Hepatic stellate cell (primary cell): ENCODE results near the gene CALCOCO1.
A peak's percentile ranks its signal among the peaks of the same experiment; 100 is the strongest.

Experiments used
- DNase-seq: peaks from one replicate; pipeline ENCODE4 v3.0.0; 2011; ENCODE audit warnings: low spot score

CALCOCO1 gene

DNA sequence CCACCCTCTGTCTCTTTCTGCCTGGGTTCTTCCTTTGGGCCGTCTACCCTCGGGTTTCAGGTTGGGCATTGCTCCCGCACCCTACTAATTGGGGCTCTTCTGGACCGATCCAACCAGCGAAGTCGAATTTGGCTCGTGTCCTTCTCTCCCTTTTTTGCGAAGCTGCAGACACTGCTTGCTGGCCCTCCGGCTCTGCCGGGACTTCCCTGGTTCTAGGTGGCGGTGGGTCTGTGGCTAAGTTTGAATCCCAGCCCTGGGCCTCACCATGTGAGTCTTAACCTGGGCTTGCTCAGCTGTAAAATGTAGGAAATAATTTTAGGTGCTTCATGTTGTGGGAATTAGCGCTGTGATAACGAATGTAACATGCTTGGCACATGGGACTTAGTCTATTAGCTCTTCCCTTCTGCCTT, 24.9 kb upstream of the CALCOCO1 start:
- no peak for DNase-seq

DNA sequence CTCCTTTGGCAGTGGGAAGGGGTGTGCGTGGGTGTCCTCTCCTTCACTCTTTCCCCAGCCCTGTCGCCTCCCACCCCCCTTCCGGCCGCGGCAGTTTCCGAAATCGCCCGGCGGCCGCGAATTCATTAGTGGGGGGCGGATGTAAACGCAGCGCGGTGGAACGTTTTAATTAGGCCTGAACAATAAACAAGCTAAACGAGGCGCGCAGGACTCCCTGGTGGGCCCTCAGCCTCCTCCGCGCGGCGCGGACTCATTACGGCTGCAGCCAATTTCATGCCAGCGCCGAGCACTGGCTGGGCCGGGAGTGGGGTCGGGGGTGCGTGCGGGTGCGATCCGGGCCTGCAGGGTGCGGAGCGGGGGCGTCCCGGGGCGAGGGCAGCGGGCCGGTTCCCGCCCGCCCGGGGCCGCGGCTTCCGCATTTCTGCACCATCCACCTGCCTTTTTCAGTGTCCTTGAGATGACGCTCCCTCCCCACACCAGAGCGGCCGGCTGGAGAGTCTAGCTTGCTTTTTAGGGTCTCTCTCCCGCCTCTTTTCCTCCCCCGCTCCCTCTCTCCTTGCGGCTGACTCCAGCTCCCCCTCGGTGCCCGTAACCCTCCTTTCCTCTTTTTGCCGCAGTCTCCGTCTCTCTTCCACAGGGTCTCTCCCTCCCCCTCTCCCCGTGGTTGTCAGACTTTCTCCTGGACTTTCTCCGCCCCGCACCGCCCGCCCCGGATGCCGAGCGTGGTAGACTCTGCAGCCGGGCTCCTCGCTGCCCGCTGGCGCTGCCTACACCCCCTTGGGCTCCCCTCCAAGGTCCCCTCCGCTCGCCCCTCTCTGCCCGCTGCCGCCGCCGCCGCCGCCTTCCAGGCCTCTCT, 24.3 kb upstream of the CALCOCO1 start, which contains the start of gene CISTR:
CISTR (minus strand) TSS at position 644 of the 856 bp plus-strand sequence.
- DNase-seq = no peak

DNA sequence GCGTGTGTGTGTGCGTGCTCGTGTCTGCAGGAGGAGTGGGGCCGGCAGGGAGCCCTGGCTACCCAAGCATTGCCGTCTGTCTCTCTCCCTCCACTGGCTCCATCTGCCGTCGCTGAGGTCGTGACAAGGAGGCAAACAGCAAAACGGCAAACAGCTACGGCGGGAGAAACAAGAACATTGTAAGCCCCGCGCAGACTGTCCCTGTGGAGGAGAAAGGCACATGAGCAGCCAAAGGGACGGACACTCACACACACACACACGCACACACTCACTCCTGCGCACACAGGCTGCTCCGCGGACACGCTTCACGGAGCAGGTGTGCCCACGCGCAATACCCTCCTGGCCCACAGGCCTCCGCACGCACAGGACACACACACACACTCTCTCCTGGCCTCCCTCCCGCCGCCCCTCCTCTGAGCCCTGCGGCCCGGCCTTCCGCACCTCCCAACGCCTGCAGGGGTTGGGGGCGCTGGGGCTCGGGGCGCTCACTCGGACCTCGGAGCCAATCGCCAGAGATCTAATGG, 23.6 kb upstream of the CALCOCO1 start:
- DNase-seq = no peak

DNA sequence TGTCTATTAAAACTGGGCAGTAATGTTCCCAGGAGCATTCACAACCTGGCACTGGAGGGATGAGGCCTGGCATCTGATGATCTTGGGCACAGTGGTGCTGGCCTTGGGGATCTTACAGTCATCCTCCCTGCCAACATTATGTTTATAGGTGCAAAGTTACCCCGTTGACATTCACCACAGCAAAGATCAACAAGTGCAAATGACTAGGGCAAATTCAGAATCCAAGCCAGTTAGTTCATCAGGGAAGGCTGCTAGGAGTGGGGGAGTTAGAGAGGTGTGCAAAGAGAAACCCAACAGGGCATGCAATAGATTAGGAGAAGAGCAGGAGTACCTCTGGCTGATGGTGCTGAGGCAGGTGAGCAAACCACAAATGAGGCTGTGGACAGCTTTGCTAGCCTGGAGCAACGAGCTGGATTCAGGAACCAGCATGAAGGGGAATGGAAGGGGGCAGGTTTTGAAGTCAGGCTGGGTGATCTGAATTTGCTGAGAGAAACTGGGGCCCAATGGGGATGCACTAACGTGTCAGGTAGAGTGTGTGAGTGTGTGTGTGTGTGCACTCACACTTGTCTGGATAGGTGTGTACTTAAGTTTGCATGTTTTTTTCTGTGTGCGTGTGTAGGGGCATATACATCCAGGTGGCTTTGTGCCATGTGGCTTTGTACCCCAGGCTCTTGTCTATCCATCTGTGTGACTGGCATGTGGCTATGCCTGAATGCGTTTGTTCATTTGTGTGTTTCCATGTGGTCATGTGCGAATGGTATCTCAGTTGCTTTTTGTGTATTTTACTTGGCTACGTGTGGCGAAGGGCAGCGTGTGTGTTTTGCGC, 22.9 kb upstream of the CALCOCO1 start:
- no peak for DNase-seq

DNA sequence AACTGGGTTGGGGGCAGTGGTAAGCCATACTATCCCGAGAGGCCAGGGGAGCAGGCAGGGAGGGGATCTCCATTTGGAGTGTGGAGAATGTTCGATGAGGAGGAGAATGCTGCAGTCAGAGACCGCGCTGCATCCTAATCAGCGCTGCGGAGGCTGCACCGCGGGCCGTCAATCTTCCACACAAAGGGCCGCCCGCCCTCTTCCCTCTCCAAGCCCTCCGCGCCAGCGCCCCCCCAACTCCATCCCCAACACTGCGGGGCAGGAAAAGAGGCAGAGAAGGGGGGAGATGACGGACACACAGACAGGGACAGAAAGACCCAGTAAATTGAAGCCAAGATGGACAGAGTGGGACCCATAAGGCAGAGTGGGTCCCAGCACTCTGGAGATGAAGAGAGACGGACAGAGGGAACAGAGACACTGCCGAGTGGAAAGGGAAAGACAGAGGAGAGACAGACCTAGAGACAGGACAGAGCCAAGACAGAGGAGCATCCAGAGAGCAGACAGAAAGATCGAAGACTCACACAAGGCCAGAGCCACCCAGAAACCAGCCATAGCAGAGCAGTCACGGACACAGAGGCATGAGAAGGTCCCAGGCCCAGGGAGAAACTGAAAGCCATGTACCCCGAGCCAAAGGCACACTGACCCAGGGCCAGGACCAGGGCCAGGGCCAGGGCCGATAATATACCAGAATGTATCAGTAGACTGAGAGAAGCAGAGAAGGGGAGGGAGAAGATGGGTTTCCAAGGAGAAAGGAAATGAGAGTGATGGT, 21.0 kb upstream of the CALCOCO1 start:
- DNase-seq = no peak

DNA sequence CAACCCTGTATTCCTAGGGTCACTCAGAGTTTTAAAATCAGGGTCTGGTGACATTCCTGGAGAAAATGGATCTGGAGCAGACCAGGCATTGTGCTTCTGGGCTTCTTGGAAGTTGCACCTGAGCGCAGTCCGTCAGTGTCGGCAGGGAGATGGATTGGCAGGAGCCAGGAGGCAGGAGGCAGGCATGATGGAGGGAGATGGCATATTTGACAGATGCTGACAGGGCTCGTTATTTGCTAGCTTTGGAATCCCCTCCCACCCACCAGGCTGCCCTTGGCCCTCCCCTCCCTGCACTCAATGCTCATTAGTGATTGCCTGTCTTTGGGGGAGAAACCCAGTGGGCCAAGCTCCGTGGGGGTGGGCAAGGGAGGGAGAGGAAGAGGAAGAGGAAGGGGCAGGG, 19.8 kb upstream of the CALCOCO1 start:
- no peak for DNase-seq

DNA sequence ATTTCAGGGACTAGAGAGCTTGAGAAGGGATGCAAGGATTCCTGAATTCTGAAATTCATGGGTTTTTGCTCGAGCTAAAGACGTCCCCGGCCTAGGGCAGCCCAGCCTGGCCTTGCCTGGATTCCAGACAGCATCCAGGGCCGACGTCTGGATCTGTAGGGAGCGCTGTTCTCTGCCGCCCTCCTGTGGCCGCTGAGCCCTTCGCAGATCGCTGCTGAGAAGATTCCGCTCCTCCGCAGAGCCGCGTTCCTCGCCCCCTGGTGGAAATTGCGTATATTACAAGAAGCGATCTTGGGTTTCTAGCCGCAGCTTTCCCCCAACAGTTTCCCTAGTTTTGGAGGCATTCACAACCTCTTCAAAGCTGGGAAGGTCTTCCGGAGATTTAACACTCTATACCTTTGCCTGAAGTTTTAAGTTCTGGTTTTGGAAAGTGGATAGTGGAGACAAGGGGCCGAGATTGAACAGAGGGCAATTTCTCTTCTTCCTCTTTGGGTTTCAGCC, 19.4 kb upstream of the CALCOCO1 start:
- peak; percentile 94 for DNase-seq

DNA sequence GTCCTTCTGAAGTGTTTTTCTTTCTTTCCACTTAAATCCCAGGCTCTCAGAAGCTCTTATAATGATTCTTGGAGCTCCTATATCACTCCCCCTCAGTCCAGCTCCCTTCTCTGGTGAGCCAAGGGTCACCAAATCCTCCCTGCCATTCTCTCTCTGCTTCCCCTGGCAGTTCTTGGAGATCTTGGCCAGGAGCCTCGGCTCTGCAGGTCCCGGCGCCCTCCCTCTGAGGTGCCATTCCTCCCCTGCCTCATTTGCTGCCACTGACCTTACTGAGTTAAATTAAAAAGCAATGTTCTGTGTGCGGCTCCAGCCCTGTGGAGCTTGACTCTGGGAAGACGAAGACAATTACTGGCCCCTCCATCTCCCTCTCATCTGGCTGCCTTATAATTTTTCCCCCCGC, 17.5 kb upstream of the CALCOCO1 start:
- DNase-seq = no peak

DNA sequence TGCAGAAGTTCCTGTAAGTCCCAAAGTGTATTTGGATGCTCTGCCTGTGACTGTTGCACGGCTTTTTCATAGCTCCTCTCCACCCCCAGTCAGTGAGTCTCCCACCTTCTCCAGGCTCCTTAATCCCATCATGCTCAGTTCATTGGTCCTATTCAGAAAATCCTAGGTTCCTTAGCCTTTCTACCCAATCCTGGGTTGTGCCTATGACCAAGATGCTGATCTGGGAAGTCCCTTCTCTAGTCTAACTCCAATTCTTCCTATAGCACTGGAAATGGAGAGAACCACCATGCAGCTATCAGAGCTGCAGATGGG, 16.8 kb upstream of the CALCOCO1 start:
- no peak for DNase-seq

DNA sequence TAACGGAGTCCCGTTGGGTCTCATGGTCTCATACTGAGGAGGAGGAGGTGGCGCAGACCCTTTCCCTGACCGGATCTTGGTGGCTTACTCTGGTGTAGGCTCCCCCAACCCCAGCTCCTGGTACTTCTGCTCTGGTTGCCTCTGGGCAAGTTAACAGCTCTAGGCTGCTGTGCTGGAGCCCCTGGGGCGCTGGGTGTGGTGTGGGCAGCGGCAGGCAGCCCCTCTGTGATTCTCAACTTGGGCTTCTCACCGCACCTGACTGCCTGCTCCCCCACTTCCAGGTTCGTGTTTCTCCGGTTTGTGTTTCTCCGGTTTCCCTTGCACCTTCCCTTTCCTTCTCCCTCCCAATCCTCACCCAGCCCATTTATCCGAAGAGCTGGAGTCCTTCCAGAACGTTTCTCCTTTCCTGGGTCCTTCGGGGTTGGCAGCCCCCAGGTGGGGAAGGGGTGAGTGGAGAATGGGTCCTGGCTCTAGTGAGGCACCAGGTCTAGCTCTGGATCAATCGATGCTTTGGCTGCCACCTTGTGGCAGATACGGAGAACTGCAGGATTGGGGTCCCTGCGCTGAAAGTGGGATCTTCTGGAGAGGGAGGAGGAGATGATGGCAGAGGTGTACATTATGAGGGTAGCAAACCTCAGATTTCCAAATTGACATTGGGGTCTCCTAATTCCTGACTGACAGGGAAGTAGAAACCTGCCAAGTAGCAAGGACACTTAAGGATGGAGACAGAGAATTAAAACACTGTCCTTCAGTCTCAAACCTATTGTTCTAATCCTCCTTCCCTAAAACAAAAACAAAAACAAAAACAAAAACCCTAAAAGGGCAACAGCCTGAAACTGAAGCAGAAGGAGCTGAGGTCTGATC, 16.2 kb upstream of the CALCOCO1 start:
- DNase-seq = peak; percentile 86

DNA sequence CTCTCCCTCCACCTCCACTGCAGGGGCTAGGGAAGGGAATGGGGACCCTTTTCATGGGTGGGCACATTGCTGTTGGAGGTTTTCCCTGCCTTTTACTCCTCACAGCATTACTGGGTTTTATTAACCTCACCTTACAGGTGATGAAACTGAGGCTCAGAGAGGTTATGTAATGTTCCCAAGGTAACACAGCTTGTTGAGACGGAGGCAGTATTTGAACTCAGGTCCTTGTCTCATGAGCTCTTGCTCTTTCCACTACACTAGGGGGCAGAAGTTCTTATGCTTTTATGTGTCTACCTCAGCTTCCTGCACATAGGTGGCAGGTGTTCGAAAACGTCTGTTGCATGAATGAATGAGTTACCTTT, 12.9 kb upstream of the CALCOCO1 start:
- DNase-seq = no peak

DNA sequence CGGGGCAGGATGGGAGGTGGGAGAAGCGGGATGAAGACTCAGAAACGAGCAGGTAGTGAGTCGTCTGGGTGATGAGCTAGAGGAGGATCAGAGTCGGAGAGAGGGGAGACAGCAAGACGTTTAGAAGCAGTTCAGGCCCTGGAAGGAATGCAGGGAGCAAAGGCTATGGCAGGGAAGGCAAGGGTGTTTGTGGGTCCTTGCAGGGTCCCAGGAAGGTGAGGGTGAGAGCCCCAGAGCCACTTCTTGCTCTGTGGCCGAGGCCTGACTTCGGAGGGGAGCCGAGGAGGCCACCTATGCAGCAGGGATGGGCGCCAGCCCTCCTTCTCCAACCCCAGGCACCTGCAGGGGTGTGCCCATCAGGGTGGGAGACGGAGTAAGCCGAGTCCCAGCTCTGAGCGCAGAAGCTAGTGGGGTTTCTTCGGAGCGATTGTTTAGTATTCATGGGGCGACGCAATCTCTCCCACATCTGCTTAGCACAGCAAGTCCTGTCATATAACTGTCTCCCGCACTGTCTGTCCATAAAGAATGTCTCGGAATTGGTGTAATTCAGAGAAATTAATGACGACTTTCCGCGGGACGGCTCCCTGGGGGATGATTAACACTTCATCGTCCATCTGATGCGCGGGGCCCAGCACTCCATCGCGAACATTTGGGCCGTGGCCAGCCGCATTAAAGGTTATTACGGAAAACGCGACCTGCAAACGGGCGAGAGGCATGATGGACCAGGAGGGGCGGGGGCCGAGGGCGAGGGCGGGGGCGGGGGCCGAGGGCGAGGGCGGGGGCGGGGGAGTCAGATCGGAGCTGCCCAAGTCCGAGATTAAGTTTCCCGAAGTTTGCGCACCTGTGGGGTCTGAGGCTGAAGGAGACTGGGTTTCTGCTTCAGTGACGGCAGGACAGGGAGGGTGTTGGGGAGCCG, 12.2 kb upstream of the CALCOCO1 start:
- DNase-seq = no peak

DNA sequence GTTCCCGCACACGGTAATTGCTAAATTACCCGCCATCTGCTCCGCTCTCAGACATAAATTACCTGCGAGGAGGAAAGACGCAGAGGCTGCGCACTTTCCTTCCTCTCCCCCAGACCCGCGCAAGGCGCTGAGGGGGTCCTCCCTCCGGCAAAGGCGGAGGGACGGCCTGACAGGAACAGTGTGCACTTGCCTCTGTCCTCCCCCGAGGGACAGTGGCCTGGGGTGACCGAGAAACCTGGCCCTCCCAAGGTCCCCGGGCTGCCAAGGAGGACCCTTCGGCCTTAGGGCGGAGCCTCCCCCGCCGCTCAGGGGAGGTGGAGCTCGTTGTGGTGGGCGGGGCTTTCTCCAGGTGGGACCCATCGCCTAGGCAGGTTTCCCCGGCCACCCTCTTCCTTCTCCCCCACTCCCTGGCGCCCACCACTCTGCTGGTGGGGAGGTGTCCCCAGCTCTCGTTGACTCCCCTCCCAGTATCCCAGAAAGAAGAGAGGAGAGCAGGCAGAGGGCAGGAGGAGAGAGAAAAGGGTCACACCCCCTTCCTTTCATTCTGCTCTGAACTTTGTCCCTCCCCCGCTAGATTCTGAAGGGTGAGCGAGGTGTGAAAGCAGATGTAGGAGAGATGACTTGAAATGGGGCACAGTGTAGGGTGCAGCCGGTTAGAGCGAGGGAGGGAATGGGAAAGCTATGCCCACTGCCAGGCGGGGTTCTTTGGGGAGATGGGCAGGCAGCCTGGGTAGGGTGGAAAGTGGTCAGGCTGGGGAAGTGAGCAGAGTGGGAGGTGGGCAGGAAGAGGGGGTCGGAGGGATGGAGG, 11.4 kb upstream of the CALCOCO1 start:
- DNase-seq = no peak

DNA sequence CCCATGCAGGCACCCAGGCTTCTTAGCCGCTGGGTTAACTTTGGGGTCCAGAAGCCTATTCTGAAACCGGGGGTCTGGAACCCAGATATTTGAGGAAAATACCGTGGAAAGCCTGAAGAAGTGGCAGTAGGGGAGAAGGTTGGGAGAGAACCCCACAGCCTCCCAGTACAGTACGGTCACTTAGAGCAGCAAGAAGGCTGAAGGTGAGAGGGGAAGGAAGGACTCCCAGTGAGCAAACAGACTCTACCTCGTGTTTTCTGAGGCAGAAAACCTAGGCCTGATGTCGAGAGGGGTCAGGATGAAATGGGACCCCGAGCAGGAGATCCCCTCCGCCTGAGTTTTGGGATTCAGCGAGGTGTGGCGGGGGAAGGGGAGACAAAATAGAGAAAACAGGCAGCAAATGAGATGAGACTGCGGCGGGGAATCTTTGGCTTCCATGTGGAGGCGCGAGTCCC, 10.7 kb upstream of the CALCOCO1 start:
- no peak for DNase-seq

DNA sequence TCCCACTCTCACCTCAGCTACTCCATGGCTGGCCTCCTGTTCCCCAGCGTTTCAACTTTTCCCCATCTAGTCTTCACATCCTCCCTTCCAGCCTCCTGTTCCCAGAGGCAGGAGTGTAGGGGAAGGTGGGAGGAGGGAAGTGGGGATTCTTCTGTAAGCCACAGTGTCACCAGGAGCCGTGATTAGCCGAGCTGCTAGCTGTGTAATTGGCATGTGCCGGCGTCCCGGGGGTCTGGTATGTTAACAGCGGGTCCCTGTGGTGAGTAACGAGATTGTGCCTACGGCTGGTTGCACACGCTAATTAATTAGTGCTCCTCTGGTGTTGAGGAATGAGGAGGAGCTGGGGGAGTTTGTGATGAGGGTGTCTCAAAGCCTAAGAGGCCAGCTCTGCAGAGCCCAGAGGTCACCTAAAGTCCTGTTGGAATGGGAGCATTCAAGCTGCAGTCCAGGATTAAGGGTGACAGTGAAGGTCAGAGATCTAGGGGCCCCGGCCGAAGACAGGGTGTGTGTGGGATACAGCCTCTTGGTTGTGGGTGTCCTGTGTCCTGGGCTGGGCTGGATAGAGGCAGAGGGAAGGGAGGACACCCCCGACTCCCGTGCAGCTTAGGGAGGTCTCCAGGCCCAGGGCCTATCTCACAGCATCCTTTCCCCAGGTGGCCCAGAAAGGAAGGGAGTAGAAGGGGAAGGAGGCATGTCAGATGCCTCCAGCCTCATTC, 10.0 kb upstream of the CALCOCO1 start:
- DNase-seq = no peak

DNA sequence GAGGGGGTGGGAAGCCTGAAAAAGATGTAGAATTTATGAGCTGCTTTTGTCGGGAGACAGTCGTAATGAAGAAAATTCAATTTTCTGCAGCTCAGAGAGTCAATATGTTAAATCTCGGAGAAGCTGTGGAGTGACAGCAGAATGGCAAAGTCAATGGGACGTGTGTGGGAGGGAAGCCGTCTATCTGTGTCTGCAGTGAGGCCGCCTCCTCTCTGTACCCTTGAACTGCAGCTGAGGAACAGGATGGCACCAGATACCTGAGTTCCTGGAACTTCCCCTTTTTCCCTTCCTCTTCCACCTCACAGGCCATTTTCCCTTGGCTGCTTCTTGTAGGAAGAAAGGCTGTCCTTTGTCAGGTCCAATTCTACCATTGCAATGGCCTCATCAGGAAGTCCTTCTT, 9.3 kb upstream of the CALCOCO1 start:
- DNase-seq = no peak

DNA sequence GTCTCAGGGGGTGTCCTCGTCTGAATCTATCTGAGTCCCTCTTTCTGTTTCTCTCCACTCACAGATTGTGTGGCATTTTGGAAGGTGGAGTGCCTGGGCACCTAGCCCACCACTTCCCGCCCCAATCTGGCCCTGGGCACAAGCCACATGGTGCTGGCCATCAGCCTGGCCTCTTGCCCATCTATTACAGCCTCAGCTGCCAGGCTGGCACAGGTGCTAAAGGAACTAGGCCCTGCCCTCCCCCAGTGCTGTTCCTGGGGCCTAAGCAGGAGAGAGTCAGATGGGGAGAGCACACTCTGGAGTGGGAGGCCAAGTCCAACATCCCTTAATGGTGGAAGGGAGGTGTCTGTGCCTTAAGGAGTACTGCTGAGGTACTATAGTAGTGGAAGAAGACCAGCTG, 8.3 kb upstream of the CALCOCO1 start:
- DNase-seq = no peak

DNA sequence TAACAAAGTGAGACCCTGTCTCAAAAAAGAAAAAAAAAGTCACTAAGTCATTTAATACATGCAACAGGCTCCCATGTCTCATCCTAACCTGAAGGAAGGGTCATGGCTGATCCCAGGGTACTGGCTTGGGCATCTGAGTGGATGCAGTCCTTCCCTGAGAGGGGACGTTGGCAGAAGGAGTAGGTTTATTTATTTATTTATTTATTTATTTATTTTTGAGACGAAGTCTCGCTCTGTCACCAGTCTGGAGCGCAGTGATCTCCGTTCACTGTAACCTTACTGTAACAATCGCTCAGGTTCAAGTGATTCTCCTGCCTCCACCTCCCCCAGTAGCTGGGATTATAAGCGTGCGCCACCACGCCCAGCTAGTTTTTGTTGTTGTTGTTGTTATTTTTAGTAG, 7.2 kb upstream of the CALCOCO1 start:
- no peak for DNase-seq

DNA sequence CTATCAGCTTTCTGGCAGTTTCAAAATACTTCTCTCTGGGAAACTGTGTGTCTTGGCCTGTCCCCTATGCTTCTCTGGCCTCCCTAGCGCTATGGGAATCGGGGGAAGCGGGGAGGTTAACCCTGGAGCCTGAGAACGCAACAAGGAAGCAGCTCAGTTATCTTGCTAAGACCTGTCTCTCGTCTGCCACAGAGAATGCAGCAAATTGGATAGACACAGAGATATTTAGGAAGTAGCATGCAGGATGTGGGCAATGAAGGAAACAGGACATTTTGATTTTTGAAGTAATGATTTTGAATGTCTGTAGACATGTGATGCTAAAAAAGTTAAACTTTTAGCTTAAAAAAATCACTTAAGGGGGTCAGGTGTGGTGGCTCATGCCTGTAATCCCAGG, 6.6 kb upstream of the CALCOCO1 start:
- no peak for DNase-seq
